H1 (cell line): Measurements from ENCODE around the gene FAM131C. TPM values are rescaled to one million over a fixed set of nuclear protein-coding genes. Genes with fewer than 3 reads are reported as not detected.

Experiments used
- CTCF ChIA-PET: fragments of 300-600 bp; sonication (Branson Sonifier 250); formaldehyde crosslinking; loops from one replicate; lab custom pipeline; 2021; ENCODE audit not compliant: partially characterized antibody; lab: Charles Lee
- POLR2A ChIA-PET: fragments of 300-600 bp; sonication (Branson Sonifier 250); formaldehyde crosslinking; loops from one replicate; lab custom pipeline; 2021; ENCODE audit warnings: inconsistent platforms; ENCODE audit not compliant: partially characterized antibody; lab: Charles Lee
- DNase-seq, 2 experiments: peaks; one replicate each; pipeline versions ENCODE4 v3.0.0 to v3.0.0-alpha.2; 2010 to 2022; ENCODE audit warnings: low spot score in 2 of 2, low read depth in 1 of 2, mixed read lengths in 1 of 2
- FAIRE-seq: peaks from 2 replicates; lab custom pipeline; 2011; peaks lifted over from hg19 to GRCh38; lab: Jason Lieb, UNC
- H2AFZ ChIP-seq: 2 replicates; pipeline ENCODE4 v1.8.1; 2012; ENCODE audit warnings: low read length, inconsistent platforms
- H2AK5ac ChIP-seq: 2 replicates; pipeline ENCODE4 v1.6.1; 2013; ENCODE audit warnings: low read depth, low read length
- H2BK120ac ChIP-seq: replicated peaks from 2 replicates; pipeline ENCODE3; 2013; ENCODE audit warnings: low read depth, low read length, inconsistent platforms
- H2BK12ac ChIP-seq: 2 replicates; pipeline ENCODE4 v1.6.1; 2013; ENCODE audit warnings: low read depth, low read length
- H2BK15ac ChIP-seq: 2 replicates; pipeline ENCODE4 v1.6.1; 2013; ENCODE audit warnings: low read length
- H2BK20ac ChIP-seq: 2 replicates; pipeline ENCODE4 v1.6.1; 2013; ENCODE audit warnings: low read length
- H2BK5ac ChIP-seq: 2 replicates; pipeline ENCODE4 v1.6.1; 2013; ENCODE audit warnings: low read depth, low read length
- H3K14ac ChIP-seq: 2 replicates; pipeline ENCODE4 v1.6.1; 2013; ENCODE audit warnings: inconsistent platforms; ENCODE audit not compliant: insufficient read length
- H3K18ac ChIP-seq: 2 replicates; pipeline ENCODE4 v1.6.1; 2013; ENCODE audit warnings: low read length; ENCODE audit errors: extremely low read depth
- H3K23ac ChIP-seq: 2 replicates; pipeline ENCODE4 v1.6.1; 2013; ENCODE audit warnings: inconsistent platforms; ENCODE audit not compliant: insufficient read length
- H3K23me2 ChIP-seq: 2 replicates; pipeline ENCODE4 v1.6.1; 2013; ENCODE audit warnings: low read depth, low read length
- H3K27ac ChIP-seq: 2 replicates; pipeline ENCODE4 v1.6.1; 2011; ENCODE audit warnings: low read depth, low read length, inconsistent platforms
- H3K27me3 ChIP-seq, 4 experiments: replicated peaks in 1 of 4; 1 replicate in 1 of 4; 2 replicates in 3 of 4; pipeline versions ENCODE4 v1.6.1 to v1.8.1; 2011 to 2013; ENCODE audit warnings: low read length in 3 of 4, mild to moderate bottlenecking in 3 of 4, inconsistent platforms in 2 of 4, mixed read lengths in 2 of 4, moderate library complexity in 1 of 4; ENCODE audit not compliant: control insufficient read depth in 3 of 4, insufficient read depth in 3 of 4; ENCODE audit errors: extremely low read depth in 1 of 4
- H3K36me3 ChIP-seq, 4 experiments: 2 replicates each; pipeline versions ENCODE4 v1.6.1 to v1.8.1; 2011 to 2013; ENCODE audit warnings: mild to moderate bottlenecking in 4 of 4, low read length in 3 of 4, moderate library complexity in 2 of 4, control low read depth in 1 of 4, inconsistent platforms in 1 of 4; ENCODE audit not compliant: insufficient read depth in 4 of 4, control insufficient read depth in 2 of 4
- H3K4ac ChIP-seq: replicated peaks from 2 replicates; pipeline ENCODE3; 2013; ENCODE audit warnings: low read length, low read depth, mixed read lengths, inconsistent platforms; ENCODE audit not compliant: insufficient read length
- H3K4me1 ChIP-seq, 4 experiments: replicated peaks in 1 of 4; 1 replicate in 1 of 4; 2 replicates in 3 of 4; pipeline versions ENCODE4 v1.6.1 to v1.8.1; 2011 to 2013; ENCODE audit warnings: low read length in 3 of 4, inconsistent platforms in 2 of 4, mixed read lengths in 1 of 4; ENCODE audit not compliant: insufficient read depth in 4 of 4, control insufficient read depth in 3 of 4
- H3K4me2 ChIP-seq, 2 experiments: 2 replicates each; pipeline versions ENCODE4 v1.6.1 to v1.8.1; 2011 to 2013; ENCODE audit warnings: low read depth in 2 of 2, low read length in 2 of 2, control low read depth in 1 of 2, inconsistent platforms in 1 of 2, mild to moderate bottlenecking in 1 of 2; ENCODE audit not compliant: insufficient read depth in 1 of 2
- H3K4me3 ChIP-seq, 4 experiments: fragments of 200-600, 300-600 bp in 1 of 4; sonication (generic), shearing (Covaris generic), sonication (Bioruptor Twin) in 1 of 4; 2 replicates each; pipeline versions ENCODE4 v1.5.1 to v1.8.1; 2011 to 2016; ENCODE audit warnings: low read length in 4 of 4, low read depth in 3 of 4, control low read depth in 2 of 4, inconsistent platforms in 2 of 4, mild to moderate bottlenecking in 2 of 4, mixed read lengths in 1 of 4, moderate library complexity in 1 of 4; ENCODE audit not compliant: insufficient read depth in 2 of 4; ENCODE audit errors: extremely low read depth in 1 of 4
- H3K56ac ChIP-seq: replicated peaks from 2 replicates; pipeline ENCODE3; 2013; ENCODE audit warnings: low read depth, mild to moderate bottlenecking, mixed read lengths, low read length, inconsistent platforms; ENCODE audit not compliant: insufficient read length
- H3K79me1 ChIP-seq: 2 replicates; pipeline ENCODE4 v1.6.1; 2013; ENCODE audit warnings: low read depth, low read length, control low read depth
- H3K79me2 ChIP-seq, 2 experiments: 2 replicates each; pipeline versions ENCODE4 v1.6.1 to v1.8.1; 2012 to 2013; ENCODE audit warnings: low read length in 2 of 2, mild to moderate bottlenecking in 2 of 2, inconsistent platforms in 1 of 2; ENCODE audit not compliant: insufficient read depth in 2 of 2, control insufficient read depth in 1 of 2
- H3K9ac ChIP-seq, 4 experiments: replicated peaks in 1 of 4; 1 replicate in 1 of 4; 2 replicates in 3 of 4; pipeline versions ENCODE4 v1.6.1 to v1.8.1; 2011 to 2013; ENCODE audit warnings: low read depth in 3 of 4, low read length in 3 of 4, control low read depth in 2 of 4, mild to moderate bottlenecking in 2 of 4, moderate library complexity in 2 of 4, inconsistent platforms in 1 of 4; ENCODE audit errors: extremely low read depth in 1 of 4
- H3K9me3 ChIP-seq, 2 experiments: 2 replicates each; pipeline versions ENCODE4 v1.6.1 to v1.8.1; 2012 to 2013; ENCODE audit warnings: mild to moderate bottlenecking in 2 of 2, moderate library complexity in 2 of 2, control low read depth in 1 of 2, inconsistent platforms in 1 of 2, low read depth in 1 of 2, low read length in 1 of 2, mixed read lengths in 1 of 2; ENCODE audit not compliant: insufficient read depth in 2 of 2
- H4K20me1 ChIP-seq, 2 experiments: replicated peaks in 1 of 2; 2 replicates each; pipeline versions ENCODE3 to v1.8.1; 2011 to 2013; ENCODE audit warnings: inconsistent platforms in 2 of 2, low read length in 2 of 2, mild to moderate bottlenecking in 1 of 2; ENCODE audit not compliant: insufficient read depth in 2 of 2, control insufficient read depth in 1 of 2
- H4K5ac ChIP-seq: 2 replicates; pipeline ENCODE4 v1.6.1; 2013; ENCODE audit warnings: low read length, low read depth, mixed read lengths, inconsistent platforms; ENCODE audit not compliant: insufficient read length
- H4K8ac ChIP-seq: 2 replicates; pipeline ENCODE4 v1.8.0; 2013; ENCODE audit warnings: mild to moderate bottlenecking, moderate library complexity, low read length, inconsistent platforms; ENCODE audit not compliant: insufficient read depth; ENCODE audit errors: extremely low read depth
- H4K91ac ChIP-seq: replicated peaks from 2 replicates; pipeline ENCODE3; 2013; ENCODE audit warnings: low read length, mixed read lengths, inconsistent platforms; ENCODE audit not compliant: insufficient read length
- CREB1 ChIP-seq: IDR thresholded peaks from 2 replicates; pipeline ENCODE4 v1.6.1; 2012; ENCODE audit warnings: inconsistent platforms
- GABPA ChIP-seq: IDR thresholded peaks from 2 replicates; pipeline ENCODE4 v1.6.1; 2011; ENCODE audit warnings: mild to moderate bottlenecking, low read length, moderate library complexity, borderline replicate concordance; ENCODE audit not compliant: insufficient read depth
- KDM1A ChIP-seq: fragments of 200-600, 300-600 bp; sonication (generic); IDR thresholded peaks from 2 replicates; pipeline ENCODE4 v1.7.1; 2016; ENCODE audit warnings: mild to moderate bottlenecking, low read length, borderline replicate concordance
- POU5F1 ChIP-seq: IDR thresholded peaks from 2 replicates; pipeline ENCODE4 v1.6.1; 2011; ENCODE audit warnings: low read depth, mild to moderate bottlenecking, low read length, moderate library complexity
- WGBS, 2 experiments: shearing (Covaris generic) in 1 of 2; methylation state at CpG; one replicate each; pipeline versions ENCODE4 v1.1.6 to v1.1.7; 2013 to 2015; ENCODE audit warnings: low lambda C conversion rate in 2 of 2, mixed read lengths in 2 of 2, inconsistent platforms in 1 of 2, low coverage in 1 of 2, missing lambda C conversion rate in 1 of 2; ENCODE audit not compliant: insufficient replicate concordance in 2 of 2, insufficient coverage in 1 of 2, insufficient read length in 1 of 2; ENCODE audit errors: extremely low coverage in 1 of 2, missing lambda C conversion rate in 1 of 2; 5-methylcytosine and 5-hydroxymethylcytosine counted together
- polyA plus RNA-seq, 7 experiments: library from polyadenylated mRNA; depleted of rRNA in 3 of 7; stranded (reverse) in 5 of 7; unstranded in 2 of 7; fragments of >200 nt in 5 of 7; fragments of 200-250 nt in 2 of 7; gene quantifications; 1 replicate in 5 of 7; 2 replicates in 1 of 7; 4 replicates in 1 of 7; pipeline versions ENCODE4 v1.2.1 to v1.2.3, GENCODE V29; 2011 to 2013; ENCODE audit warnings: missing spikeins in 2 of 7, mixed read lengths in 2 of 7
- total RNA-seq: library from RNA; stranded (reverse); fragmentation: NEBNext Ultra II Directional; extraction: Animal tissue kit (Norgen Biotek cat#: 25700); gene quantifications from 2 replicates; pipeline ENCODE4 v1.2.1, GENCODE V29; 2021

FAM131C gene
- total and polyA plus RNA-seq, 2 of the 8 experiments (the other 6 are each of a cell fraction or from before 2014, with no cell fraction given) = 0.73 to 0.78 TPM

DNA sequence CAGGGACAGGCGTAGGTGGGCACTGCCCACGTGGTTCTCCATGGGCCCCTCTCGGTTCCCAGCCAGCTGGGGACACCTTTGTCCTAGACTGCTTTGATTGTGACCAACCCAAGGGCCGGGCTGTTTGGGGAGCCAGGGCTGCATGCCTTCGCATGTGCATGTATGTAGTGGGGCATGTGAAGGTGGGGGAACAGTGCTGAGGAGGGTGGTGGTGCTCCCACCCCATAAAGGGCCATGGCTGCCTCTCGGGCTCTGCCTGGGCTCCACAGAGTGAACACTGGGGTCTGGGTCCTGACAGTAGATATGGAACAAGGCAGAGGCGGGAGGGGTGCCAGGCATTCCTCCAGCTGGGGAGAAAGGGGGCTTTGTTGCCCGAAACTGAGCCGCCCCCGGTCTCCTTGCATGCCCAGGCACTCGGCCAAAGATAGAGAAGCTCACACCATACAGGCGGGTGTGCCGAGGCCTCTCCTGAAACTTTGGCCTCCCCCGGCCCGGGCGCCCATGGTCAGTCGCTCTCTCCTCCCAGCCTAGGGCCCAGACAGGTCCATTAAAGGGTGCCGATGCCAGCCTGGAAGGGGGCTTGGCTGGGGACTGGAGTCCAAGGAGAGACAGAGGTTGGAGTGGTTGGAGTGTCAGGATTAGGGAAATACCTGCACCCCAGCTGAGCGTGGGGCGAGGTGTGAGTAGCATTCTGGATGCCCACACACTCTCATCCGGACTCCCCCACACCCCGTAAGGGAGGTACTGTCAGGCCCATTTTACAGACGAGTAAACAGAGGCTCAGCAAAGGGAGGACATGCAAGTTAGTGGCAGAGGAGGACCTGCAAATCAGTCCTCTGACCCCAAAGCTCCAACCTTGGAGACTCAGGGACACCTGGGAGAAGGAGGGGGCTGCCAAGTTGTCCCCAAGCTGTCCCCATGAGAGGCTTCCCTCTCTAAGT, 41.3 kb upstream of the FAM131C start:
- Histone ChIP-seq H2BK12ac (peak overlapping the region; percentile 90), H3K23ac (no peak overlapping the region), H3K9ac (no peak overlapping the region), H3K9me3 (no peaks in the 10 kb centered on the region), H3K27ac (no peak overlapping the region), H2BK15ac (no peak overlapping the region), H3K4ac (peak overlapping the region; percentile 13), H3K79me1 (no peaks in the 10 kb centered on the region; the same call in 1 of the 2 replicates), H2AFZ (no peak overlapping the region), H2AK5ac (peak overlapping the region; percentile 32; the same call in 1 of the 2 replicates), H4K8ac (peak overlapping the region; percentile 82; the same call in 1 of the 2 replicates), H2BK120ac (peak overlapping the region; percentile 90), H3K79me2 (no peaks in the 10 kb centered on the region), H2BK5ac (peak overlapping the region; percentile 87; the same call in 1 of the 2 replicates), H3K4me1 (peaks cover 20 to 42% (median 30%) of the 10 kb centered on the region in 4 experiments), H3K14ac (no peak overlapping the region), H4K20me1 (no peaks in the 10 kb centered on the region), H4K5ac (peak overlapping the region; percentile 59), H2BK20ac (peak overlapping the region; percentile 74), H3K4me2 (peak overlapping the region; percentile 29 to 47; a peak in 2 of 4 replicates), H3K4me3 (peak overlapping the region in 1 of 4 experiments; percentile 32; a peak in 2 of 8 replicates), H3K18ac (peak overlapping the region; percentile 95), H3K56ac (peak overlapping the region; percentile 24), H4K91ac (peak overlapping the region; percentile 41), H3K27me3 (no peaks in the 10 kb centered on the region), H3K23me2 (no peaks in the 10 kb centered on the region; the same call in 1 of the 2 replicates), H3K36me3 (no peaks in the 10 kb centered on the region)
- TF ChIP-seq POU5F1 = no peak
- TF ChIP-seq CREB1 = no peak
- TF ChIP-seq KDM1A = peak; percentile 69; the same call in 1 of the 2 replicates
- TF ChIP-seq GABPA = no peak
- no peak for FAIRE-seq
- WGBS, 2 experiments = 84% methylated on average over 23 of the region's 23 CpGs; no CpG with 5 or more reads in 1 of the 2 experiments
- ChIA-PET CTCF (interaction anchor here (1.1 to 31.3 kb wide), 5 partner anchors 21 to 75 kb away, joined by 3 to 522 read pairs (median 3); partner anchors contain the start of gene FAM131C), POLR2A (interaction anchor here (0.9 to 3.2 kb wide), 8 partner anchors 9 to 60 kb away, joined by 3 to 11 read pairs (median 4); partner anchors contain the start of gene EPHA2)
- no peak for DNase-seq
